DND-41 (cell line): Measurements from ENCODE around the gene SLC6A19.

Experiments
- EZH2 ChIP-seq: IDR thresholded peaks from 3 replicates; pipeline ENCODE4 v1.6.1; 2012; ENCODE audit warnings: borderline replicate concordance, low read depth, mild to moderate bottlenecking, moderate library complexity, low read length, inconsistent platforms; ENCODE audit not compliant: severe bottlenecking
- TF ChIP-seq, protein P1 (sequence below): IDR thresholded peaks from 2 replicates; pipeline ENCODE4 v1.5.1; 2012; ENCODE audit warnings: borderline replicate concordance, low read length, moderate library complexity, mild to moderate bottlenecking; ENCODE audit not compliant: poor library complexity, severe bottlenecking; ENCODE audit errors: extremely low read depth

- TF ChIP-seq, protein P1, sequence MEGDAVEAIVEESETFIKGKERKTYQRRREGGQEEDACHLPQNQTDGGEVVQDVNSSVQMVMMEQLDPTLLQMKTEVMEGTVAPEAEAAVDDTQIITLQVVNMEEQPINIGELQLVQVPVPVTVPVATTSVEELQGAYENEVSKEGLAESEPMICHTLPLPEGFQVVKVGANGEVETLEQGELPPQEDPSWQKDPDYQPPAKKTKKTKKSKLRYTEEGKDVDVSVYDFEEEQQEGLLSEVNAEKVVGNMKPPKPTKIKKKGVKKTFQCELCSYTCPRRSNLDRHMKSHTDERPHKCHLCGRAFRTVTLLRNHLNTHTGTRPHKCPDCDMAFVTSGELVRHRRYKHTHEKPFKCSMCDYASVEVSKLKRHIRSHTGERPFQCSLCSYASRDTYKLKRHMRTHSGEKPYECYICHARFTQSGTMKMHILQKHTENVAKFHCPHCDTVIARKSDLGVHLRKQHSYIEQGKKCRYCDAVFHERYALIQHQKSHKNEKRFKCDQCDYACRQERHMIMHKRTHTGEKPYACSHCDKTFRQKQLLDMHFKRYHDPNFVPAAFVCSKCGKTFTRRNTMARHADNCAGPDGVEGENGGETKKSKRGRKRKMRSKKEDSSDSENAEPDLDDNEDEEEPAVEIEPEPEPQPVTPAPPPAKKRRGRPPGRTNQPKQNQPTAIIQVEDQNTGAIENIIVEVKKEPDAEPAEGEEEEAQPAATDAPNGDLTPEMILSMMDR, result no peak
- TF ChIP-seq EZH2, result no peak
Observed at GRCh38 chr5:1244255-1244654, 42.9 kb downstream of the SLC6A19 start.
